Activated CD8-positive, alpha-beta T cell treated with anti-CD3 and anti-CD28 coated beads for 36 hours (primary cell): ENCODE measurements around the gene RNF213. TPM values are rescaled to one million over a fixed set of nuclear protein-coding genes. Genes with fewer than 3 reads are reported as not detected.
A peak's percentile ranks its signal among the peaks of the same experiment; 100 is the strongest.

Experiments used
- ATAC-seq: fragments of 200-7000 bp; cut with Tn5 transposase; one replicate; pipeline ENCODE4 v1.10.0; 2021; ENCODE audit warnings: mild to moderate bottlenecking, moderate library complexity
- CTCF ChIA-PET: fragments of 350-600 bp; sonication (Branson Sonifier 250); formaldehyde crosslinking; loops from one replicate; lab custom pipeline; 2021; ENCODE audit warnings: antibody characterized with exemption; lab: Charles Lee
- POLR2A ChIA-PET: fragments of 350-600 bp; sonication (Branson Sonifier 250); formaldehyde crosslinking; loops from one replicate; lab custom pipeline; 2021; ENCODE audit warnings: antibody characterized with exemption; lab: Charles Lee
- DNase-seq: peaks from one replicate; pipeline ENCODE4 v3.0.0-alpha.2; 2020
- H3K27ac Mint-ChIP-seq: one replicate; pipeline ENCODE4 v1.8.0; 2021; ENCODE audit warnings: mild to moderate bottlenecking, mixed read lengths
- H3K27me3 Mint-ChIP-seq: one replicate; pipeline ENCODE4 v1.8.0; 2021; ENCODE audit warnings: mixed read lengths
- H3K36me3 Mint-ChIP-seq: one replicate; pipeline ENCODE4 v1.8.0; 2021; ENCODE audit warnings: low read depth, mixed read lengths
- H3K4me1 Mint-ChIP-seq: one replicate; pipeline ENCODE4 v1.8.0; 2021; ENCODE audit warnings: low read depth, mixed read lengths
- H3K4me3 Mint-ChIP-seq: one replicate; pipeline ENCODE4 v1.8.0; 2021; ENCODE audit warnings: mild to moderate bottlenecking, moderate library complexity, mixed read lengths
- H3K9me3 Mint-ChIP-seq: one replicate; pipeline ENCODE4 v1.8.0; 2021; ENCODE audit warnings: mixed read lengths
- intact Hi-C: fragments of 100-400 bp; cut with micrococcal nuclease; formaldehyde crosslinking; loops from one replicate; pipeline ENCODE4 v1.10.0; 2022
- total RNA-seq, 2 experiments: library from RNA; stranded (reverse); gene quantifications; one replicate each; pipeline ENCODE4 v1.2.3, GENCODE V29; 2021
- TF ChIP-seq, protein P1 (sequence below): fragments of 200-600 bp; IDR thresholded peaks from one replicate; pipeline ENCODE4 v1.8.0; 2022; ENCODE audit warnings: antibody characterized with exemption, mild to moderate bottlenecking

Gene RNF213
- total RNA-seq, 2 experiments from 2014 or later: 131 to 142 TPM

DNA sequence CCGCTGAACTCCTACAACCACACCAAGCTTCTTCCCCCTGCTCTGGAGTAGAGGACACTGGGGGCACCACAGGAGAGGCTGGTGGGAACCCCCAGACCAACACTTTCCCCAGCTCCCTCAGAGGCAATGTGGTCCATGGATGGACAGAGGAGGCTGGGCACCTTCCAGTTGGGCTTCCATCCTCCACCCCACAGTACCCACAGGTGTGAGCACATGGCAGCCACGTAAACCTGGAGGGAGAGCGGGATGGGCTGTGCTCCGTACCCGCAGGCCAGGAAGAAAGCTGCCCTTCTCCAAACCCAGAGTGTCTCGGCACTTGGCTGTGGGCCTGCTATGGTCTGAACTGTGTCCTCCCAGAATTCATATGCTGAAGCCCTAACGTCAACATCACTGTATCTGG lies 42.3 kb upstream of the RNF213 start:
- Mint-ChIP-seq H3K4me1 (peaks cover 24% of the 10 kb centered on the region), H3K27me3 (no peaks in the 10 kb centered on the region), H3K4me3 (peak overlapping the region; percentile 36), H3K27ac (no peak overlapping the region), H3K36me3 (peaks cover 8% of the 10 kb centered on the region), H3K9me3 (no peaks in the 10 kb centered on the region)
- ChIA-PET POLR2A (interaction anchor here (0.8 to 3.3 kb wide), 8 partner anchors 9 to 236 kb away, joined by 3 to 11 read pairs (median 4); no protein-coding TSS in a partner anchor), CTCF (no interaction called here)
- TF ChIP-seq, protein P1, sequence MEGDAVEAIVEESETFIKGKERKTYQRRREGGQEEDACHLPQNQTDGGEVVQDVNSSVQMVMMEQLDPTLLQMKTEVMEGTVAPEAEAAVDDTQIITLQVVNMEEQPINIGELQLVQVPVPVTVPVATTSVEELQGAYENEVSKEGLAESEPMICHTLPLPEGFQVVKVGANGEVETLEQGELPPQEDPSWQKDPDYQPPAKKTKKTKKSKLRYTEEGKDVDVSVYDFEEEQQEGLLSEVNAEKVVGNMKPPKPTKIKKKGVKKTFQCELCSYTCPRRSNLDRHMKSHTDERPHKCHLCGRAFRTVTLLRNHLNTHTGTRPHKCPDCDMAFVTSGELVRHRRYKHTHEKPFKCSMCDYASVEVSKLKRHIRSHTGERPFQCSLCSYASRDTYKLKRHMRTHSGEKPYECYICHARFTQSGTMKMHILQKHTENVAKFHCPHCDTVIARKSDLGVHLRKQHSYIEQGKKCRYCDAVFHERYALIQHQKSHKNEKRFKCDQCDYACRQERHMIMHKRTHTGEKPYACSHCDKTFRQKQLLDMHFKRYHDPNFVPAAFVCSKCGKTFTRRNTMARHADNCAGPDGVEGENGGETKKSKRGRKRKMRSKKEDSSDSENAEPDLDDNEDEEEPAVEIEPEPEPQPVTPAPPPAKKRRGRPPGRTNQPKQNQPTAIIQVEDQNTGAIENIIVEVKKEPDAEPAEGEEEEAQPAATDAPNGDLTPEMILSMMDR: no peak
- no peak for DNase-seq
- intact Hi-C loops: no loop called here
- no peak for ATAC-seq

DNA sequence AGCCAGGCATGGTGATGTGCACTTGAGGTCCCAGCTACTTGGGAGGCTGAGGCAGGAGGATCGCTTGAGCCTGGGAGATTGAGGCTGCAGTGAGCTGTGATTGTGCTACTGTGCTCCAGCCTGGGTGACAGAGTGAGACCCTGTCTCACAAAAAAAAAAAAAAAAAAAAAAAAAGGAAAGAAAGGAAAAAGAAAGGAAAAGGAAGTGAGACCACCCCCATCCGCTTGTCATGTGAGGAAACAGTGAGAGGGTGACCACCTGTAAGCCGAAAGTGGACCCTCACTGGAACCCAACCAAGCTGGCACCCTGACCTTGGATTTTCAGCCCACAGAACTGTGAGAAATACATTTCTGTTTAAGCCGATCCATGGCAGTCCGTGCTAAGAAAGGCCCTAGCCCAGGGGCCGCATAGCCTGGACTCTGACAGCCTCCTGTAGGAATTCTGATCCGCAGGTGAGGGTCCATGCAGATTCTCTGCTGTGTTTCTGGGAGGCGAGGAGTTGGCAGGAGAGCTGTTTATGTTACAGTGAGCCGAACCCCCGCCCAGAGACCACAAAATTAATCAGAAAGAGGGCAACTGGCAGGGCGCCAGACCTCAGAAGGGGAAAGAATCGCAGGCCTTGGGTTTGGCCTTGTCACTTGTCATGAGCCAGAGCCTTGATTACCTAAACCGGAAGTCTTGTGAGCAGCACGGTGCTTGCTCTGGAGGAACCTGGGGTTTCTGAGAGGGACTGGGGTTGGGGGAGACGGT lies 41.5 kb upstream of the RNF213 start:
- peak overlapping the region; percentile 93 for H3K27ac Mint-ChIP-seq
- peak; percentile 91 for ATAC-seq
- peaks cover 28% of the 10 kb centered on the region for H3K4me1 Mint-ChIP-seq

DNA sequence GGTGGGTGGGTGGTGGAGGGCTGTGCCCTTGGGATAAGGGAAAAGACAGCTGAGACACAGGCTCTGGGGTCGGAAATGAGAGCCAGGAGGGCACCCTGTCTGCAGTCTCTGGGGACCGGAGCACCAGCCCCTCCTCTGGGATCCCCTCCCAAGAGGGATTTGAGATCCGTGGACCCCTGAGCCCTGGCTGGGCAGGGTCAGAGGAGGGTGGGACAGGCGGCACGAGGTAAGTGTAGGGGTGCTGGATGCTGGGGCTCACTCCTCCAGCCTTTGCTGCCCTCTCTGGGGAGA lies 40.9 kb upstream of the RNF213 start:
- ChIA-PET CTCF (interaction anchor here (1.0 to 1.8 kb wide), 4 partner anchors 13 to 119 kb away, joined by 3 to 8 read pairs (median 5); partner anchors contain the start of gene GAA), POLR2A (interaction anchor here (0.9 to 3.3 kb wide), 12 partner anchors 9 to 74 kb away, joined by 4 to 11 read pairs (median 4); no protein-coding TSS in a partner anchor)
- Mint-ChIP-seq H3K27ac (peak overlapping the region; percentile 93), H3K27me3 (no peaks in the 10 kb centered on the region), H3K36me3 (peaks cover 8% of the 10 kb centered on the region), H3K4me1 (peaks cover 30% of the 10 kb centered on the region), H3K4me3 (peak overlapping the region; percentile 86), H3K9me3 (no peaks in the 10 kb centered on the region)
- intact Hi-C loops: no loop called here
- DNase-seq (no peak), ATAC-seq (peak; percentile 25)
- TF ChIP-seq, protein P1: no peak

More for the DNA sequence above, 41.5 kb upstream of the RNF213 start:
- H3K36me3 Mint-ChIP-seq: peaks cover 8% of the 10 kb centered on the region
- TF ChIP-seq, protein P1: no peak
- H3K9me3 Mint-ChIP-seq: no peaks in the 10 kb centered on the region
- H3K4me3 Mint-ChIP-seq: peak overlapping the region; percentile 86
- ChIA-PET CTCF (interaction anchor here (1.0 to 1.8 kb wide), 4 partner anchors 12 to 118 kb away, joined by 3 to 8 read pairs (median 5); partner anchors contain the start of gene GAA), POLR2A (interaction anchor here (0.6 to 3.3 kb wide), 15 partner anchors 8 to 267 kb away, joined by 3 to 11 read pairs (median 4); no protein-coding TSS in a partner anchor)
- intact Hi-C loops: no loop called here
- peak; percentile 98 for DNase-seq
- H3K27me3 Mint-ChIP-seq: no peaks in the 10 kb centered on the region

DNA sequence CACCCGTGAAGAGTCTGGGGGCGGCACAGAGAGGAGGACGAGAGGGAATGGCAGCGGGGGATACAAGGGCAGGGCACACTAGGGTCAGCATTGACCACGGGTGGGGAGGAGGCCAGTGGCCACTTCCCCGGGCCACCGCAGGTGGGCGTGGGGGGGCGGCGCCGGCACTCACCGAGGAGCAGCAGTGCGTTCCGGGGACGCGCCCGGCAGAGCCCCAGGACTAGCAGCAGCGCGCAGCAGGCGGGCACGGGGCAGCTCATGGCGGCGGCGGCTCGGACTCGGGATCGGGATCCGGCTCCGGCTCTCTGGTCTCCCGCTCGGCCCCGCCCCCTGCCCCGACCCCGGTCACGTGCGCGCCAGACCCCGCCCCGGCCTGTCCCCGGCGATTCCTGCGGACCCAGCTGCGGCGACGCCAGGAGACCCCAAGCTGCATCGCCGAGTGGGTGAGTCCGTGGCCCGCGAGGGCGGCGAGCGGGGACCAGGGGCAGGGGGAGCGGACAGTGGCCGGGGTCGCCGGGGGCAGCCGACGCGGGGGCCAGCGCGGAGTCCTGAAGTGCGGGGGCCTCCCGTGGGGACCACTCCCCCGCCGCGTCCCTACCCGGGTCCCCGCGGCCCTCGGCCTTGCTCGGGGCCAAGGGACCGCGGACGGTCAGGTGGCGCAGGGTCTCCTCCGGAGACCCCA lies 40.5 kb upstream of the RNF213 start, which contains the start of the genes SGSH and SLC26A11:
SGSH (minus strand) TSS at position 280 of the 682 bp plus-strand sequence; CDS start at position 260, 20 bp downstream.
SLC26A11 (plus strand) TSS at position 374 of the 682 bp plus-strand sequence. CDS start 1,134 bp downstream, outside the sequence.
- POLR2A ChIA-PET: interaction anchor here (1.4 to 3.3 kb wide), 7 partner anchors 11 to 48 kb away, joined by 4 to 11 read pairs (median 6); no protein-coding TSS in a partner anchor
- Mint-ChIP-seq H3K4me3 (peak within 1 kb of the TSS; percentile 86), H3K36me3 (peaks cover 8% of the 10 kb centered on the region)

More for the DNA sequence above, 40.5 kb upstream of the RNF213 start, which contains the start of the genes SGSH and SLC26A11:
- peaks cover 30% of the 10 kb centered on the region for H3K4me1 Mint-ChIP-seq
- H3K27me3 Mint-ChIP-seq: no peaks in the 10 kb centered on the region
- no peaks in the 10 kb centered on the region for H3K9me3 Mint-ChIP-seq
- peak within 1 kb of the TSS; percentile 93 for H3K27ac Mint-ChIP-seq
- intact Hi-C loops: no loop called here
- ATAC-seq: peak; percentile 54
- CTCF ChIA-PET: interaction anchor here (1.5 to 1.8 kb wide), 2 partner anchors 25 to 33 kb away, joined by 4 to 8 read pairs; no protein-coding TSS in a partner anchor
- DNase-seq: peak; percentile 65
- TF ChIP-seq, protein P1: no peak
